IPS DF 4.7 (cell line): ENCODE results near the gene EYA2.

ENCODE experiments used
- DNase-seq: peaks from one replicate; pipeline ENCODE4 v3.0.0-alpha.2; 2013; ENCODE audit warnings: low spot score; ENCODE audit errors: extremely low read depth

EYA2 gene

DNA sequence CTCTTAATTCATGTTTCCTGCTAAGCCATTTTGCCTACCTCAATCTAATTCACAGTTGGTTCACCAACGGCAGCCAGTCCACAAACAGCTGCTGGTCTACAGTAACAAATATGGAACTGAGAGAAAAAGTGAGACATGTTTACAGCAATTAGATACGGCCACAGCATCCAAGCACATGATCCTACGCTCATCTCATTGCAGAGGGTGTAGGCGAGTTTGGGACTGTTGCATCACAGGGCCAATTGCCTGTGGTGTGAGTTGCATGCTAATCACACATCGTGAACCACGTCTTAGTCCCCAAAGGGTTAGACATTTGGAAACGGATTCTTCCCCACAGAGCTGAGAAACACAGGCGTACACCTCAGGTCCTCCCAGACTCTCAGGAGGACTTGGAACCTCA is 166.9 kb downstream of the EYA2 start:
- DNase-seq, result no peak

DNA sequence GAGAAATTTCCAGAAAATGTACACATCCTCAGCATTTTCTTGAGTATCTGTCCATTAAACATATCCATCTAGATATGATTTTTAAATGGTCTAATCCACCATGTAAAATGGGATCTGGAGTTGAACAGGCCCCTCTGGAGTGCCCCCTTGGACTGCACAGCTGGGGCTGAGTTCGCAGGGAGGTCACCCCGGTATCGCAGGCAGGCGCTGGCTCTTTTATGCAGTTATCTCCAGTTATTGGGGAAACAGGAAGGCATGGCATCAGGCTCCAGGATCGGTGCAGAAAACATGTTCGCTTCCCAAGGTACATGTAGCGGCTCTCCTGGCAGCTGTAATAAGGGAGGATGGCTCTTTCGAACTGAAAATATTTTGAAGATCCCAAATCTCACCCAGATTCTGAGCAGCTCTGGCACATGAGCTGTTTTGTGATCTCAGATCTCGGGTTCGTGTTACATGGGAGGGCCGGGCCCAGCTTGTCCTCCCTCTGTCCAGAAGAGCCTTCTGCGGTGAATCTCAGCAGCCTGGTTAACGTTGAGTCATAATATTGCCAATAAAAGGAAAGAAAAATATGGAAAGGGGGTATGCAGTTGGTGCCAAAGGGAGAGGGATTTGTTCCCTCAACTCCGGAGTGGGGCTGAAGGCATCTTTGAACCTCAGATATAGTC is 167.7 kb downstream of the EYA2 start:
- no peak for DNase-seq

DNA sequence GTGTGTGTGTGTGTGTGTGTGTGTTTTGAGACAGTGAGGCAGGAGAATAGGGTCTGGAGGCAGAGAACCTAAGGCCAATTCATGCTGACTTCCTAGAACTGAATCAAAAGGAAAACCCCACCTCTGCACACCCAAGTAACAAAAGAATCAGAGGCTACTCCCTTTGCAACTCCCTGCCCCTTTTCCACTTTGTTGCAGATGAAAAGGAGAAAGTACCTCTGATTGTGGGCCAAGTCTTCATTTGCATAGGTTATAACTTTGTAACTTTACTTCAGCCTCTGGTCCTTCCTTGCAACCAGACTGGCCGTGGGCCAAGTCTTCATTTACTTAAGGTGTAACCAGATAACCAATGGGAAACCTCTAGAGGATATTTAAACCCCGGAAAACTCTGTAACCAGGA is 168.8 kb downstream of the EYA2 start:
- no peak for DNase-seq

DNA sequence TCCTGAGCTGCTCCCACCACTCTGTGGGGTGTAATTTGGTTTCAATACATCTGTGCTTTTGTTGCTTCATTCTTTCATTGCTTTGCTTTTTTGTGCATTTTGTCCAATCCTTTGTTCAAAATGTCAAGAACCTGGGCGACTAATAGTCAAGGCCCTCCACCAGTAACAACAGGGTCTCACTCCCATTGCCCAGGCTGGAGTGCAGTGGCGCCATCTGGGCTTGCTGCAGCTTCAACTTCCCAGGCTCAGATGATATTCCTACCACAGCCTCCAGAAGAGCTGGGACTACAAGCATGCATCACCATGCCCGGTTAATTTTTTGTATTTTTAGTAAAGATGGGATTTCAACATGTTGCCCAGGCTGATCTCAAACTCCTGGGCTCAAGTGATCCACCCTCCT is 169.2 kb downstream of the EYA2 start:
- DNase-seq, result no peak

DNA sequence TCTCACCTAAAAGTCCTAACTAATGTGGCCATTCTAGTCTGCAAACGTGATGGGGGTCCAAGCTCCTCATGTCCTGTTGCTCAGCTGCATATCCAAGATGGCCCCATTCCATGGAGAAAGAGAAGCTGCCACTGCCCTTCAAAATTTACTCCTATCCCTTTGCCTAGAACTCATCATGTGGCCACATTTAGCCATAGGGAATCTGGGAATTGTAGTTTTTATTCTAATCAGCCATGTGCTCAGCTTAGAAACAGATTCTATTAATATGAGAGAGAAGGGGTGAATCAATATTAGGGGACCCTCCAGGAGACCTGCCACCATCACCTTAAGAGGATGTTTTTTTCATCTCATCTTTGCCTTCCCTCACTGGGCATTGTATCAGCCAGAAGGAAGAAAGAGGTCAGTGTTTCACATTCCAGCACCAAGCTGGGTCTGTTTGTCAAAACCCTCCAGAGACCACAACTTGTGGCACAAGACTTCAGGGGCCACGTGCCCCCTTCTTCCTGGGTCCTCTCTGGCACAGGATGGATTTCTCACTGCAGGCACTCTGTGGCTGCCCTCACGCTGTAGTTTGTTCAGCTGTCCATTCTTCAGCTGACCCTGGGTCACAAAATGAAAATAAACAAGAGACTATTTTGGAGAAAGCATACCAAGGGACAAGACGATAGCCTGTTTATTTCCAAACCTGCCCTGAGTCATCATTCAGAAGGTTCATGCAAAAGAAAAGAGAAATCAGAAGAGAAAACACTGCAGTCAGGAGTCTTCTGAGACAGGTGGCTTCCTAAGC is 172.0 kb downstream of the EYA2 start:
- DNase-seq, result no peak

DNA sequence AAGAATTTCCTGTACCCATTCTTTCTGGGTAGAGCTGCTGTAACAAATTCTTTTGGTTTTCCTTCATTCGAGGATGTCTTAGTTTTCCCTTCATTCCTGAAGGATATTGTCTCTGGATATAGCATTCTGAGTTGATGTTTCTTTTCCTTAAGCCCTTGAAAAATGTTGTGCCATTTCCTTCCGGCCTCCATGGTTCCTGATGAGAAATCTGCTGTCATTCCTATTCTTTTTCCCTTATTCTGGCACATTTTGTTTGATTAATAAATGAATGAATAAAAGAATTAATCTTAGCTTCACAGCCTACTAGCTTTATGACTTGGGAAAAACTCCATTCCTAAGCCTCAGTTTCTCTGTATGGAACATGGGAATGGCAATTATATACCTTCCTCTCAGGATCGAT is 173.1 kb downstream of the EYA2 start:
- no peak for DNase-seq

DNA sequence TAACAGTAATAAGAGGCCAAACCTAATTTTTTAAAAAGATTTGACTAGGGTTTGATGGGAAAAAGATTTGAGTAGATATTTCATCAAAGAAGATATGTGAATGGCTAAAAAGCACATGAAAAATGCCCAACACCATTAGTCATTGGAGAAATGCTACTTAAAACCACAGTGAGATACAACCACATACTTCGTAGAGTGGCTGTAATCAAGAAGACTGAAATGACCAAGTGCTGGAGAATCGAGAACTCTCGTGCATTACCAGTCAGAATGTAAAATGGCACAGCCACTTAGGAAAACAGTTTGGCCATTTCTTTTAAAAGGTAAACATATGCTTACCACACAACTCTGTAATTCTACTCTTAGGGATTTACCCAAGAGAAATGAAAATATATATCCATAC is 175.5 kb downstream of the EYA2 start:
- DNase-seq, result no peak

DNA sequence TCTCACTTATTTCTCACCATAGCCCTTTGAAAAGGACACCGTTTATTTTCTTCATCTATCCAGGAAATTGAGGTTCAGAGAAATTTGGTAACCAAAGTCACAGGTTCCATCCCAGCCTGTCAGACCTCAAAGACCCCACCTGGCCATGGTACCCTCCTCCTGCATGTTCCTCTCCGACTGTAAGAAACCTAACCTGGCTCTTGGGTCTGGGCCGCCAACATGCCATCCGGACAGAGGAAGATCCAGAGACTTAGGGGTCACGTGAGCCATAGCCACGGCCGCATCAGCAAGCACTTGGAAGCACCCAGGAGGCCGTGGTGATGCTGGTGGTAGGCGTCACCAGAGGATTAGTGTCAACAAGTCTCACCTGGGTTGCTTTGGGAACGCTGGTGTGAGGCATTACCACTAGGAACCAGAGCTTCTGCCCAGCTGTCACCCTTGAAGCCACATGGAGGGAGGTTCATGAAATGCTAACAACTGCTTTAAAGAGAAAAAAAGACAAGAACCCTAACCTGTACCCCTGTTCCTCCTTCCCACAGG is 177.1 kb downstream of the EYA2 start:
- DNase-seq, result no peak

DNA sequence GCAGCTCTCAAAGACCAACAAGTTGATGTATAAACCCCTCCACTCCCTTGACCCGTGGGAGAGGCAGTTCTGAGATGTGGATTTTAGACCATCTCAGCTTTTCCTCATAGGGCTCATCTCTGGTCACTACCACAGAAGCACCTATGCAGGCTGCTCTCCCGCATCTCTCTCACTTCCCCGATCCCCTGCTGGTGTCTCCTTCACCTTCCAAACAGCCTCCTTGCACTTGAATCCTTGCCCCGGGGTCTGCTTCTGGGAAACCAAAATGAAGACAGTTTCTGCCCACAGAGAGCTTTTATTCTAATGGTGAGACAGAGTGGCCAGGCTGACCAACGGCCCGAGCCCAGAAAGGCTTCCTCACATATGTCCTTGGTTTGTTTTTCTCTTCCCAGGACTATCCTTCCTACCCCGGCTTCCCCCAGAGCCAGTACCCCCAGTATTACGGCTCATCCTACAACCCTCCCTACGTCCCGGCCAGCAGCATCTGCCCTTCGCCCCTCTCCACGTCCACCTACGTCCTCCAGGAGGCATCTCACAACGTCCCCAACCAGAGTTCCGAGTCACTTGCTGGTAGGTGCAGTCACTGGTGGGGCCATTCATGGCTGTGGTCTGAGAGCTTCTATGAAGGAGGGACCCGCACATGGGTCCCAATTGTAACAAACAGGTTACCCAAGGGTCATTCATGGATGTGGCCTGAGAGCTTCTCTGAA is 179.3 kb downstream of the EYA2 start:
- DNase-seq, result no peak

DNA sequence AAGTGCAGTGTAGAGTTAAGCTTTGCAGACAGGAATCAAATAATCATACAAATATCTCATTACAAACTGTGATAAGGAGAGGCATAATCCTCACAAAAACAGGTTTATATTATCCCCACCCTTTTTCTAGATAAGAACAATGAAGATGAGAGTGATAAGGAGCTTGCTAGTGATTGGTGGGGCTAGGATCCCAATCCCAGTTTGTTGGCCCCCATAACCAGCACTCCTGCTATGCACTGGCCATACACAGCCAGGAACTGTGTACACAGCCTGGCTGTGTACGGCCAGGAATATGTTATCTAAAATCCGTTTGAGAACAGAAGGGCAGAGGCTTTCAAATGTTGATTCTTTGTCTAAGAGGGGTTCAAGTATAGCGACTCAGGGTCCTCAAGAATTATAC is 180.6 kb downstream of the EYA2 start:
- DNase-seq, result no peak

DNA sequence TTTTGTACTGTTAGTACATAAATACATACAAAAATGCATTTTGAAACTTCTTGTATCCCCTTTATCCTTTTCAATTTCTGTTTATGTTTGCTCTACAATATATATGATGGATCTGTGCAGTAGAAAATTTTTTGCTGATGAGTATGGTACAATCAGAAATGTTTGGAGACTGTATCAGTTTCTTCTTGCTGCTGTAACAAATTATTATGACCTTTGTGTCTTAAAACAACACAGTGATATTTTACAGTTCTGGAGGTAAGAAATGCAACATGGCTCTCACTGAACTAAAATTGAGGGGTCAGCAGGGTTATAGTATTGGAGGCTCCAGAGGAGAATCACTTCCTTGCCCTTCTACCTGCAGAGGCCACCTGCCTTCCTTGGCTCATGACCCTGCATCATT is 184.4 kb downstream of the EYA2 start:
- DNase-seq, result no peak

DNA sequence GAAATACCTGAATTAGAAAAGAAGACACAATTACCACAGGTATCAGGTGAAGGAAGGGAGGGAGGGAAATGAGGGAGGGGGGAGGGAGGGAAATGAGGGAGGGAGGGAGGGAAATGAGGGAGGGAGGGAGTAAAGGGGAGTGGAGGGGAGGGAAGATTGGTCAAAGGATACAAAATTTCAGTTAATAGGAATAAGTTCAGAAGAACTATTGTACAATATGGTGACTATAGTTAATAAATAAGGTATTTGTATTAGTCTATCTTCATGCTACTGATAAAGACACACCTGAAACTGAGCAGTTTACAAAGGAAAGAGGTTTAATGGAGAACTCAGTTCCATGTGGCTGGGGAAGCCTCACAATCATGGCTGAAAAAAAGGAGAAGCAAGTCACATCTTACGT is 185.7 kb downstream of the EYA2 start:
- no peak for DNase-seq

DNA sequence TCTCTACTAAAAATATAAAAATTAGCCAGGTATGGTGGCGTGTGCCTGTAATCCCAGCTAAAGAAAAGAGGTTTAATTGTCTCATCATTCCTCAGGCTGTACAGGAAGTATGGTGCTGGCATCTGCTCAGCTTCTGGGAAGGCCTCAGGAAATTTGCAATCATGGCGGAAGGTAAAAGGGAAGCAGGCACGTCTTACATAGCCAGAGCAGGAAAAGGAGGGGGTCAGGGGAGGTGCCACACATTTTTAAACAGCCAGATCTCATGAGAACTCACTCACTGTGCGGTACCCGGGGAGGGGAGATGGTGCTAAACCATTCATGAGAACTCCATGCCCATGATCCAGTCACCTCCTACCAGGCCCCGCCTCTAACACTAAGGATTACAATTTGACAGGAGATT is 191.7 kb downstream of the EYA2 start:
- DNase-seq, result no peak

DNA sequence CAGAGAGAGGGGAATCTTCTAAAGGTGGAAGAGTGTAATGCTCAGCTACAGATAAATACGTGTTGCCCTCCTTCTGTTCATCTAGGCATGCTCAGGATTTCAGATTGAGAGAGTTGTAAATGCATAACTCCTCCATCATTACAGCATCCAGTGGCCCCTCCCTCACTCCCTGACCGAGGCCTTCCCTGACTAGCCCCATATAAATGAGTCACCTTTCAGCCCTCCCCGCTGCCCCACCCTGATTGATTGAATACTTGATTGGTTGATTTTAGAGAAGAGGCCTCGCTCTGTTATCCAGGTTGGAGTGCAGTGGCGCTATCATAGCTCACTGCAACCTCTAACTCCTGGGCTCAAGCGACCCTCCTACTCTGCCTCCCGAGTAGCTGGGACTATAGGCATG is 193.7 kb downstream of the EYA2 start:
- DNase-seq, result no peak

DNA sequence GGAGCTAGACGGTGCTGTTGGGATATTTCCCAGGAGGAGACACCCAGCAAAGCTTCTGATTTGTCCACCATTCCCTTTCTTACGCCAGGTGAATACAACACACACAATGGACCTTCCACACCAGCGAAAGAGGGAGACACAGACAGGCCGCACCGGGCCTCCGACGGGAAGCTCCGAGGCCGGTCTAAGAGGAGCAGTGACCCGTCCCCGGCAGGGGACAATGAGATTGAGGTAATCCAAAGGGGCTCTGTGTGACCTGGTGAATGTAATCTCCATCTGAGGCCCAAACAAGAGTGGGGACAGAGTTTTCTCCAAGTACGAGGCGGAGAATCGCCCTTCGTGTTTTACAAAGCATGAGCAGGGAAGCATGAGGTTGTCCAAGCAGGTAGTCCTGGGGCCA is 194.5 kb downstream of the EYA2 start:
- DNase-seq, result no peak

DNA sequence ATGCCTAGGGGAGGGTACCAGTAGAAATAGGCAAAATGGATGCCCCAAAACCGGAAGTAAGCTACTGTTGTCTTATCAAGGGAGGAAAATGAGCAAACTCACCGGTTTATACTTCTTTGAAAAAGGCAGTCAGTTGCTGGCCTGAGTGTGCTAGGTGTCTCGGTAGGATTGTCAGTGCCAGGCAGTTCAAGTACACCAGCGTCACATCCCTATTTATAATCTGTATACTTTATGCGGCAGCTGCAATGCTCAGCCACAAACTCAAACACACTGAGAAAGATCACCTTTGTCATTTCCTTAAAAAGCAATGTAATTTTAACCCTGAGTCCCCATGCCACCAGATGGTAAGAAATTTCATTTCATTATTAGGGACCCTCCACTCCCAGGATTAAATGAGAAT is 196.2 kb downstream of the EYA2 start:
- no peak for DNase-seq

DNA sequence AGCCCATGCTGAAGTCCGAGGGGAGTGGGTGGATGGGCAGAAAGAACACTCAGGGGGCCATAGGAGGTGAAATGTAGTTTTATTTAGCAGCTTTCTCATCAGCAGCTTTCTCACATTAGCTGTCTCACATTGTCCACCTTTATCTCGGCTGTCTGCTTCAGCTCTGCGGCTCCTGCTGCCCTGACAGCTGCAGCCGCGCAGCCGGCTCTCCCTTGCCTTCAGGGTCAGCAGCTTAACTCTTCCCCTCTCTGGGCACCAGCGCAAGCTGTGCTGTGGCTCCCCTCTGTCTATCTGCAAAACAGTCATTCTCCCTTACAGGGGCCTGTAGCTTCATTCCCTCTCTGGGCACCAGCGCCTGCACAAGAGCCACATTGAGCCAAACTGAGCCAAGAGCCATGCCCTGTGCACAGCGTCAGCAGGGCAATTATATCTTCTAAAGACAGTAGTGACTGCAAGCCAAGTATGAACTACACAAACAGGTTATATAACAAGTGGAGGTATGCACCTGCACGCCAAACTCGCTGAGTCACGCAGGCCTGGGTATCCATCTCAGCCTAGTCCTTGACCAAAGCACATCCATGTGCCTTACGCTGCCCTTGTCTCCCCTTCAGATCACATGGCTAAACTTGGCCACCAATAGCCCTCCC is 198.8 kb downstream of the EYA2 start:
- DNase-seq, result no peak

DNA sequence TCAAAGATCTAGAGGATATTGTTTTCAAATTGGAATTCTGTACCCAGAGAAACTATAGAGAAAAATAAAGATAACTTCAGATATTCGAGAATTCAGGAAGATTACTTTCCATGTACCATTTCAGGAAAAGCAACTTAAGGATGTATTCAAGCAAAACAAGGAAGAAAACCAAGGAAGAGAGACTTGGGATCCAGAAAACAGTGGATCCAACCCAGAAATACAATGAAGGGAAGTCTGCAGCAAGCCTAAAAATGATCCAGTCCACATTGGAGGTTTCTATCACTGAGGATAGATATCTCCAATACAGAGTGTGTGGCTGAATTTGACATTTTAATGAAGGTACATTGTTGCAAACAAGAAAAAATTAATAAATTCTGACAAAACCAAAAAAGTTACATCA is 201.0 kb downstream of the EYA2 start:
- DNase-seq, result no peak

DNA sequence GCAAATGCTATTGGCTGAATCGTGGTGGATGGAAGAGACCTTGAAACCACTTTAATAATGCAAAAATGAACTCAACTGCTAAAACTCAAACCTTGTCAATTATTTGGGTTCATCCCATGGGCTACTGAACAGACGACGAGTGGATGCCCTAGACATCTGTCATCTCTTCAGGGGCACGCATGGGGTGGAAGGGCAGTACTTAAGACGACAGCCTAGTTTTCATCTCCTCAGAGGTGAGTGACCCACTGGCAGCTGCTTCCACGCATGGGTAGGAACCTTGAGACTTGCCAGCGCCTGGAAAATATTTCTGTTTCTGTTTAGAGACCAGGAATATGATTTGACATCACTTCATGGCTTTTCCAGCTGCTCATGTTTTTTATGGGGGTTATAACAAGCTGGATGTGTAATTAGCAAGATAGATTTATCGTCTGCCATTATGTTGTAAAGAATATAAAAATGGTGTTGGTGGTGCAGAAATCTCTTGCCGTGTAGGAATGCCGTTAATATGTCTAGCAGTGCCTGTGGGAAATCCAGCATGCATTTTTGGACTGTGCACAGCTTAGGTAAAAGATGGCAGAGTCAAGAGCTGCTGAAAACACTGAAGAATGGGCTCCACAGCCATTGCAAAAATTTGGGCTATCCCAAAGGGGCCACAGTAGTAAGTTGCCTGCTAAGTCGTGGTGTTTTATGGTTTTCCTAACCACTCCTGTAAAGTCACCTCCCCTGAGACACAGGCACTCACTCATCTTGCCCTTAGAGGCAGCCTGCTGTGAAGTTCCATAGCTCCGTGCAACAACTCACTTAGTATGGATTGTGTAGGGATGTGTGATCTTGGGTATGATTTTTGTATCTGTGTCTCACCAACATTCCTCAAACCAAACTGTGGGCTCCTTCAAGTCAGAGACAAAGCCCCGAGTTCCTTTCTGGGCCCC is 203.3 kb downstream of the EYA2 start:
- DNase-seq, result no peak

DNA sequence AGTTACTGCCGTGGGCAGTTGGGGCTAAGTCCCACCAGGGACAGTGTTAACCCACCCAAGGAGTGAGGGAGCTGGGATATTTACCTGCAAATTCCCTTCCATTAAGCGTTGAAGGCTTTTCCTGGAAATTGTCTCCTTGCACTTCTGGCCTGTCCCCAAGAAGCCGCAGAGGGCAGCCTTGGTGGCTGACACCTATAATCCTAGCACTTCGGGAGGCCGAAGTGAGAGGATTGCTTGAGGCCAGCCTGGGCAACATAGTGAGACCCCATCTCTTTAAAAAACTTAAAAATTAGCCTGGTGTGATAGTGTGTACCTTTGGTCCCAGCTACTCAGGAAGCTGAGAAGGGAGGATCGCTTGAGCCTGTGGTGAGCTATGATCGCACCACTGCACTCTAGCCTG is 204.4 kb downstream of the EYA2 start:
- DNase-seq, result no peak
